ENCODE measurements around the gene SERPINC1. TPM values are rescaled to one million over a fixed set of nuclear protein-coding genes. Genes with fewer than 3 reads are reported as not detected.
"Not testable (repeated sequence)": the region's sequence is repeated elsewhere in the genome, so short reads cannot be mapped to it uniquely, and the experiment has no call there.

SERPINC1 gene
- total RNA-seq, 1 experiment from 2014 or later, result 0.07 TPM

DNA sequence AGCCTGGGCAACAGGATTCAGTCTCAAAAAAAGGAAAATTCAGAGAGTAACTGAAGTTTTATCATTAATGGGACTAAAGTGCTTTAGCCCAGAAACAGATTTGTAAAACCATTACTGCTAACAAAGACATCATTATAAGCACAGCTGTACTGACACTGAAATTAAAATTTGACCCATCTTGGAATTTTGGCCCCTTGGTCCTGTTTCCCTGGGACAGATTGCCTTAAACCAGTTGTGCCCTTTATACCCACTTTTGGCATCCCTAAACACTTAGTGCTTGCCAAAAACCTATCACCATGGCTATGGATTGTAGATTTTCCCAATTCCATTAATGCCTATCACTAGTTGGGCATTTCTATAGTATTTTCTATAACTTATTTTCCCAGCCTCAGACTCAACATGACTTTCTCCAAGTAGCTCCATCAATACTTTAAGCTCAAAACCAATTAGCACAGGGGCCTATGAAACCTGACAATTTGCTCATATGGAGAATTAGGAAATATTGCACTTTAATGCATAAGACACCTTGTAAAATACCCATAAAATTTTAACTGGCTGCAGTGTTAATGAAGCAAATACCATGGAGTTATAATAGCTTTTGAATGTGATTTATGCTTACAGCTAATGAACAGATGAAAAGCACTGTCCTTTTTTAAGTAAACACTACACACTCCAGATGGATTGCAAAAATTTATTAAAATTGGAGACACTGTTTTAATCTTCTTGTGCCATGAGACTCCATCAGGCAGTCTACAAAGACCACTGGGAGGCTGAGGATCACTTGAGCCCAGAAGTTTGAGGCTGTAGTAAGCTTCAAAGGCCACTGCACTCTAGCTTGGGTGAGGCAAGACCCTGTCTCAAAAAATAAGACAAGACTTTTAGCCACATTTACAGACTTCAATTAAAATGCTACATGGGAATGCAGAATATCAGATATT lies 53.6 kb downstream of the SERPINC1 start:
- no peak for DNase-seq (ENCODE audit: low read depth)

DNA sequence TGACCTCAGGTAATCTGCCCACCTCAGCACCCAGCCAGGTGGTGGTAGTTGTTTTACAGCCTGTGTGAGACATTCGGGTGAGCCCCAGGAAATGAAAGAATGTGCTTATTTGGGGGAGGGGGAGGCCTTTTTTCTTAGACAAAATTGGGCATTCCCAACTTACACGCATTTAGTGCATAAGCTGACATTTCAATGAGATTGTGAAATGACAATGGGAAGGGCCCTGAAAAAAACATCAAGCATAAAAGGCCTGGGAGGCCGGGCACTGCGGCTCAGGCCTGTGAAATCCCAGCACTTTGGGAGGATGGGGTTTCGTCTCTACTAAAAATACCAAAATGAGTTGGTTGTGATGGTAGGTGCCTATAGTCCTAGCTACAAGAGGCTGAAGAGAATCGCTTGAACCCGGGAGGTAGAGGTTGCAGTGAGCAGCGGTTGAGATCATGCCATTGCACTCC lies 54.3 kb downstream of the SERPINC1 start:
- DNase-seq (ENCODE audit: low read depth), result no peak

DNA sequence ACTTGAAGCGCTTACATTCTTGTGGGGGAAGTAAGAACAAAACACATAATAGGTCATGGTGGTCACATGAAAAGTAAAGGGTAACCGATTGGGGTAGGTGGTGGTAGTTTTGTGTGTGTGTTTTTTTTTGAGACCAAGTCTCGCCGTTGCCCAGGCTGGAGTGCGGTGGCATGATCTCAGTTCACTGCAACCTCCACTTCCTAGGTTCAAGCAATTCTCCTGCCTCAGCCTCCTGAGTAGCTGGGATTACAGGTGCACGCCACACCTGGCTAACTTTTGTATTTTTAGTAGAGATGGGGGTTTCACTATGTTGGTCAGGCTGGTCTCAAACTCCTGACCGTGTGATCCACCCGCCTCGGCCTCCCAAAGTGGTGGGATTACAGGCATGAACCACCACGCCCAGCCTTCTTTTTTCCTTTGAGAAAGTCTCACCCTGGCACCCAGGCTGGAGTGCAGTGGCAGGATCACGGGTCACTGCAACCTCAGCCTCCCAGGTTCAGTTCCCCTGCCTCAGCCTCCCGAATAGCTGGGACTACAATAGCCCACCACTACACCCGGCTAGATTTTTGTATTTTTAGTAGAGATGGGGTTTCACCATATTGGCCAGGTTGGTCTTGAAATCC lies 54.9 kb downstream of the SERPINC1 start:
- DNase-seq (ENCODE audit: low read depth), result not testable (repeated sequence)

DNA sequence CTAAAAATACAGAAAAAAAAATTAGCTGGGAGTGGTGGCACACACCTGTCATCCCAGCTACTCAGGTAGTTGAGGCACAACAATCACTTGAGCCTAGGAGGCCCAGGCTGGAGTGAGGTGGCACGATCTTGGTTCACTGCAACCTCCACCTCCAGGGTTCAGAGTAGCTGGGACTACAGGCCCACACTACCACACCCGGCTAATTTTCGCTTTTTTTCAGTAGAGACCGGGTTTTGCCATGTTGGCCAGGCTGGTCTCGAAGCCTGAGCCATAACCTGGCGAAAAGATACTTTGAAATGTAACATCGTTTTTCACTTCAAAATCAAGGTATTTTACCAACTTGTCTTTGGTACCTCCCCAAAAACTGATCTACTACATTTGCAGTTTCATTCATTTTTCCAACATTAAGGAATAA lies 55.4 kb downstream of the SERPINC1 start:
- DNase-seq (ENCODE audit: low read depth), result no peak

DNA sequence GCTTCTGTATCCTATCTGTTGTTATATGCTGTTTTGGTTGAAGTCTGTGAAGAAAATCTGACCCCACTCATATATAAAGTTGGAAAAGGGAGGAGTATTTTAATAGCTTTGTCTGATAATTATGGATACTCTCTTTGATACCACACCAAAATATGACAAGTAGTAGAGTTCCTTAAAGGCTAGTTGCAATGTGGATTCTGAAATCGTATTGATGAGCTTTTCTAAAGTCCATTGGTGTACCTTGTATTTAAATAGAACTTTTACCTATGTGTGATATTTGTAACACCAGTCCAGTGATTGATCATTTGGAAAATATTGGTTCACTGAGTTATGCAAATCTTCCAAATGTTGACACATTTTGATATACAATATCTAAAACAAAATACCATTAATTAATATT lies 57.1 kb downstream of the SERPINC1 start:
- no peak for DNase-seq (ENCODE audit: low read depth)

DNA sequence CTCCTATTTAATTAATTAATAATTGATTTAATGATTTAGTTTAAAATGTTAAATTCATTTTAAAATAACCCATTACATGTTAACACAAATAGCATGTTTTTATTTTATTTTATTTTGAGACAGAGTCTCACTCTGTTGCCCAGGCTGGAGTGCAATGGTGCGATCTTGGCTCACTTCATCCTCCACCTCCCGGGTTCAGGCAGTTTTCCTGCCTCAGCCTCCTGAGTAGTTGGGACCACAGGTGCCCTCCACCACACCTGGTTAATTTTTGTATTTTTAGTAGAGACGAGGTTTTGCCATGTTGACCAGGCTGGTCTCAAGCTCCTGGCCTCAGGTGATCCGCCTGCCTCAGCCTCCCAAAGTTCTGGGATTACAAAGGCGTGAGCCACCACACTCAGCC lies 57.6 kb downstream of the SERPINC1 start:
- not testable (repeated sequence) for DNase-seq (ENCODE audit: low read depth)

DNA sequence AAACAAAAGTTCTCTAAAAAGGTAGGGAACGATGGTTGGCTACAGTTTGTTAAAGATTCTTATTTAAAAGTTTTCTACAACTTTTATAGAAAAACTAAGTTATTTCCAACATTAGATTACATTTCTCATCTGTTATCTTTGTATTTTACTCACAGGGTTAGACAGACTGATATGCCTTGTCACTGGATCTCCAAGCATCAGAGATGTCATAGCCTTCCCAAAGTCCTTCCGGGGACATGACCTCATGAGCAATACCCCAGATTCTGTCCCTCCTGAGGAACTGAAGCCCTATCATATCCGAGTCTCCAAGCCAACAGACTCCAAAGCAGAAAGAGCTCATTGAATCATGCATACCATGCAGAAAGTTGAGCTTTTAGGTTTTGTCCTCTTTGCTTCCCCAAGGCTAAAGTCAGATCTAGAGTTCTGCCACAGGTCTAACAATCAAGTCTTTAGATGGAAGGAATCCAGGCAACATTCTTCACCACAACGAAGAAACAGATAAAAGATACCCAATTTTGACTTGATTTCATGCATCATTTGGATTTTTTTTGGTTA lies 59.7 kb downstream of the SERPINC1 start:
- DNase-seq (ENCODE audit: low read depth), result no peak

DNA sequence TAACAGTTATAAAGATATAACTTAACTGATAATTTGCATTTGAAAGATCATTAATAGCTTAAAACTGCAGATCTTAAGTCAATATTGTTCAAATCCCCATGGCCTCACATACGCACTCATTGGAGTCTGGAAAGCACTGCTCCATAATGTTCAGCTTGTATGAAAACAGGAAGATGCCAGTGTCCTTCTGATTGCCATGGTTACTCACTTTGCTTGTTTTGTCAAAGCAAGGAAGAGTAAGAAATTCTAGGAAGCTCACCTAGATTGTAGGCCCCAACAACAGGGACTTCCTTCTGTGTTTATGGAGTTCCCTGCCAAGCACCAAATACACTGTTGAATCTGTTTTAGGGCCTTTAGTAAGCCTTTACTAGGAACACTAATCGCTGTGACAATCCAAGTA lies 60.2 kb downstream of the SERPINC1 start:
- DNase-seq (ENCODE audit: low read depth), result no peak

DNA sequence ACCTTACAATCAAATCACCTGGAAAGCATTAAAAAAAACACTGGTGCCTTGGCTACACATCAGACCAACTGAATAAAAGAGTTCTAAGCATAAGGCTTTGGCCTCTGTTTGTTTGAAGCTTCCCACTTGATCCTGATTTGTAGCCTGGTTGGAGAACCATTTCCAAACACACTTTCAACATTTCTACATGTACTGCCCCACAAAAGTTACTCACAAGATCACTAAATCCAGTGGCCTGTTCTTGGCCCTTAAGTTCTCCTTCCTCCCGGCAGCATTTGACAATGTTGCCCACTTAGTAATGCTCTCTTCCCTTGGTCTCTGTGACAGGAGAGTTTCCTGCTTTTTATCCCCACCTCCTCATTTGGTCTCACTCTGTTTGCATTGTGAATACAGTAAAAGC lies 61.1 kb downstream of the SERPINC1 start:
- no peak for DNase-seq (ENCODE audit: low read depth)

Other genes with a start within 250 kb of the SERPINC1 start
- 1.2 and 3.2 TPM in 2 replicates for gene ANKRD45, start 247.5 kb downstream of the SERPINC1 start, total RNA-seq (2014; rRNA removed; shearing (Covaris generic))
- 21.8 and 22.4 TPM in 2 replicates for gene KLHL20, start 202.3 kb downstream of the SERPINC1 start, total RNA-seq (2014; rRNA removed; shearing (Covaris generic))
- 28.3 and 33.6 TPM in 2 replicates for gene DARS2, start 92.7 kb downstream of the SERPINC1 start, total RNA-seq (2014; rRNA removed; shearing (Covaris generic))
- 36.8 and 59.6 TPM in 2 replicates for gene CENPL, start 92.4 kb downstream of the SERPINC1 start, total RNA-seq (2014; rRNA removed; shearing (Covaris generic))
- gene GAS5, start 49.3 kb downstream of the SERPINC1 start, total RNA-seq (2014; rRNA removed; shearing (Covaris generic)), result 118 and 128 TPM in 2 replicates
- 4.1 and 4.8 TPM in 2 replicates for gene ZBTB37, start 48.9 kb downstream of the SERPINC1 start, total RNA-seq (2014; rRNA removed; shearing (Covaris generic))
- gene RC3H1, start 105.0 kb upstream of the SERPINC1 start, total RNA-seq (2014; rRNA removed; shearing (Covaris generic)), result 10.3 and 13.1 TPM in 2 replicates
- 8.3 and 18.7 TPM in 2 replicates for gene RABGAP1L, start 242.2 kb upstream of the SERPINC1 start, total RNA-seq (2014; rRNA removed; shearing (Covaris generic))

Measured in M059J (cell line).